H9 (cell line): ENCODE results near the gene WDR73. TPM values are rescaled to one million over a fixed set of nuclear protein-coding genes. Genes with fewer than 3 reads are reported as not detected.
A peak's percentile ranks its signal among the peaks of the same experiment; 100 is the strongest.

Source experiments
- DNase-seq: peaks from one replicate; pipeline ENCODE4 v3.0.0-alpha.2; 2017
- H2AFZ ChIP-seq: one replicate; pipeline ENCODE4 v1.6.1; 2013; ENCODE audit warnings: mild to moderate bottlenecking, low read length, control low read depth, moderate library complexity
- H2AK5ac ChIP-seq: 2 replicates; pipeline ENCODE4 v1.6.1; 2013; ENCODE audit warnings: low read length, control low read depth, mixed read lengths; ENCODE audit not compliant: insufficient read length
- H2BK120ac ChIP-seq: one replicate; pipeline ENCODE4 v1.6.1; 2013; ENCODE audit warnings: low read depth, mild to moderate bottlenecking, low read length, control low read depth, inconsistent platforms; ENCODE audit not compliant: poor library complexity, severe bottlenecking
- H2BK12ac ChIP-seq: 2 replicates; pipeline ENCODE4 v1.6.1; 2013; ENCODE audit warnings: low read length, control low read depth, mixed read lengths, low read depth; ENCODE audit not compliant: insufficient read length
- H2BK15ac ChIP-seq: 2 replicates; pipeline ENCODE4 v1.6.1; 2013; ENCODE audit warnings: low read depth, low read length, control low read depth
- H2BK20ac ChIP-seq: one replicate; pipeline ENCODE4 v1.6.1; 2013; ENCODE audit warnings: low read depth, mild to moderate bottlenecking, low read length, control low read depth, inconsistent platforms; ENCODE audit not compliant: poor library complexity, severe bottlenecking
- H2BK5ac ChIP-seq: 2 replicates; pipeline ENCODE4 v1.6.1; 2013; ENCODE audit warnings: low read length, control low read depth, mixed read lengths; ENCODE audit not compliant: insufficient read length
- H3K14ac ChIP-seq: 2 replicates; pipeline ENCODE4 v1.6.1; 2013; ENCODE audit warnings: low read length, control low read depth; ENCODE audit not compliant: insufficient read depth
- H3K18ac ChIP-seq: 2 replicates; pipeline ENCODE4 v1.6.1; 2013; ENCODE audit warnings: low read depth, mild to moderate bottlenecking, mixed read lengths, low read length, control low read depth; ENCODE audit not compliant: insufficient read length
- H3K23ac ChIP-seq: 2 replicates; pipeline ENCODE4 v1.6.1; 2013; ENCODE audit warnings: low read length, control low read depth, mixed read lengths, low read depth; ENCODE audit not compliant: insufficient read length
- H3K23me2 ChIP-seq: 2 replicates; pipeline ENCODE4 v1.6.1; 2013; ENCODE audit warnings: low read depth, mild to moderate bottlenecking, mixed read lengths, low read length, control low read depth; ENCODE audit not compliant: insufficient read length, poor library complexity, severe bottlenecking
- H3K27ac ChIP-seq: 2 replicates; pipeline ENCODE4 v1.5.1; 2013; ENCODE audit warnings: low read length, control low read depth, mixed read lengths, low read depth; ENCODE audit not compliant: insufficient read length
- H3K27me3 ChIP-seq: 2 replicates; pipeline ENCODE4 v1.6.1; 2013; ENCODE audit warnings: low read length, control low read depth, inconsistent platforms; ENCODE audit not compliant: insufficient read depth
- H3K4ac ChIP-seq: 2 replicates; pipeline ENCODE4 v1.6.1; 2013; ENCODE audit warnings: low read depth, mild to moderate bottlenecking, control low read depth, inconsistent platforms, low read length, moderate library complexity
- H3K4me1 ChIP-seq: 2 replicates; pipeline ENCODE4 v1.6.1; 2013; ENCODE audit warnings: low read length, control low read depth, inconsistent platforms; ENCODE audit not compliant: insufficient read depth
- H3K4me2 ChIP-seq: 2 replicates; pipeline ENCODE4 v1.6.1; 2013; ENCODE audit warnings: low read length, control low read depth, mixed read lengths; ENCODE audit not compliant: insufficient read length, insufficient read depth
- H3K56ac ChIP-seq: 2 replicates; pipeline ENCODE4 v1.6.1; 2013; ENCODE audit warnings: low read depth, mild to moderate bottlenecking, mixed read lengths, low read length, control low read depth; ENCODE audit not compliant: insufficient read length
- H3K79me1 ChIP-seq: 2 replicates; pipeline ENCODE4 v1.6.1; 2013; ENCODE audit warnings: low read depth, mild to moderate bottlenecking, moderate library complexity, low read length, control low read depth, inconsistent platforms; ENCODE audit not compliant: insufficient read depth, poor library complexity, severe bottlenecking
- H3K79me2 ChIP-seq: 2 replicates; pipeline ENCODE4 v1.6.1; 2013; ENCODE audit warnings: low read length, control low read depth, inconsistent platforms; ENCODE audit not compliant: insufficient read depth
- H3K9ac ChIP-seq: 2 replicates; pipeline ENCODE4 v1.6.1; 2013; ENCODE audit warnings: low read length, control low read depth, mixed read lengths; ENCODE audit not compliant: insufficient read length; ENCODE audit errors: extremely low read depth
- H3K9me3 ChIP-seq: one replicate; pipeline ENCODE4 v1.6.1; 2013; ENCODE audit warnings: low read depth, low read length, inconsistent platforms; ENCODE audit not compliant: control insufficient read depth
- H3T11ph ChIP-seq: one replicate; pipeline ENCODE4 v1.6.1; 2013; ENCODE audit warnings: mild to moderate bottlenecking, low read length, control low read depth, inconsistent platforms
- H4K20me1 ChIP-seq: one replicate; pipeline ENCODE4 v1.6.1; 2013; ENCODE audit not compliant: control insufficient read depth, insufficient read length, insufficient read depth
- H4K5ac ChIP-seq: 2 replicates; pipeline ENCODE4 v1.6.1; 2013; ENCODE audit warnings: low read depth, mild to moderate bottlenecking, mixed read lengths, low read length, control low read depth; ENCODE audit not compliant: insufficient read length
- H4K8ac ChIP-seq: replicated peaks from 2 replicates; pipeline ENCODE4 v1.6.1; 2013; ENCODE audit warnings: low read length, control low read depth, mixed read lengths, low read depth; ENCODE audit not compliant: insufficient read length
- H4K91ac ChIP-seq: 2 replicates; pipeline ENCODE4 v1.6.1; 2013; ENCODE audit warnings: low read depth, mild to moderate bottlenecking, moderate library complexity, mixed read lengths, low read length, control low read depth; ENCODE audit not compliant: insufficient read length
- H3K27ac Mint-ChIP-seq, 3 experiments: 2 replicates in 2 of 3; 3 replicates in 1 of 3; pipeline ENCODE4 v1.8.0; 2020 to 2021; ENCODE audit warnings: mixed read lengths in 3 of 3, mild to moderate bottlenecking in 1 of 3, moderate library complexity in 1 of 3
- H3K27me3 Mint-ChIP-seq: 2 replicates; pipeline ENCODE4 v1.8.0; 2021; ENCODE audit warnings: low read depth, mild to moderate bottlenecking, moderate library complexity, mixed read lengths
- H3K36me3 Mint-ChIP-seq, 3 experiments: 2 replicates in 2 of 3; 3 replicates in 1 of 3; pipeline ENCODE4 v1.8.0; 2020 to 2021; ENCODE audit warnings: low read depth in 3 of 3, mixed read lengths in 3 of 3; ENCODE audit not compliant: insufficient read depth in 1 of 3
- H3K4me1 Mint-ChIP-seq, 2 experiments: 2 replicates each; pipeline ENCODE4 v1.8.0; 2020; ENCODE audit warnings: mixed read lengths in 2 of 2
- H3K4me3 Mint-ChIP-seq, 2 experiments: 2 replicates in 1 of 2; 3 replicates in 1 of 2; pipeline ENCODE4 v1.8.0; 2020 to 2021; ENCODE audit warnings: mild to moderate bottlenecking in 2 of 2, mixed read lengths in 2 of 2, moderate library complexity in 1 of 2
- H3K9me3 Mint-ChIP-seq, 2 experiments: 2 replicates in 1 of 2; 3 replicates in 1 of 2; pipeline ENCODE4 v1.8.0; 2020; ENCODE audit warnings: mild to moderate bottlenecking in 2 of 2, mixed read lengths in 2 of 2, moderate library complexity in 1 of 2
- CTCF ChIP-seq: fragments of 200-600 bp; sonication (generic); conservative IDR thresholded peaks from 3 replicates; pipeline ENCODE4 v1.8.0; 2021; ENCODE audit warnings: antibody characterized with exemption, mild to moderate bottlenecking
- WGBS: extraction: QIAGEN DNeasy Blood & Tissue Kit; methylation state at CpG from one replicate; pipeline ENCODE4 v1.1.7; 2013; ENCODE audit warnings: missing lambda C conversion rate, low lambda C conversion rate, mixed read lengths; ENCODE audit not compliant: insufficient read length; ENCODE audit errors: extremely low coverage; 5-methylcytosine and 5-hydroxymethylcytosine counted together
- total RNA-seq: library from RNA; stranded (reverse); gene quantifications from 2 replicates; pipeline ENCODE4 v1.2.1, GENCODE V29; 2021

The WDR73 gene
- total RNA-seq, 1 experiment from 2014 or later, result 41.6 TPM

- H4K8ac ChIP-seq, result no peak overlapping the region
- H4K20me1 ChIP-seq, result peaks cover 3% of the 10 kb centered on the region
- no peak overlapping the region for H3K18ac ChIP-seq
- H3K23ac ChIP-seq, result no peak overlapping the region
- H3K4me2 ChIP-seq, result peak overlapping the region; percentile 75
- H2AFZ ChIP-seq, result no peak overlapping the region
- H3K9me3 ChIP-seq, result no peaks in the 10 kb centered on the region
- no peak overlapping the region for H4K5ac ChIP-seq
- Mint-ChIP-seq H3K27ac (no peak overlapping the region), H3K36me3 (peaks cover 6 to 13% (median 8%) of the 10 kb centered on the region in 3 experiments; a peak in 6 of 7 replicates), H3K4me3 (peak overlapping the region; percentile 76 to 88), H3K27me3 (peaks cover 36% of the 10 kb centered on the region), H3K4me1 (peaks cover 28 to 40% of the 10 kb centered on the region in 2 experiments), H3K9me3 (no peaks in the 10 kb centered on the region)
- no peak overlapping the region for H3K56ac ChIP-seq
- no CpG with 5 or more reads among the region's 105 CpGs for WGBS
- no peak overlapping the region for H2BK120ac ChIP-seq
- no peak overlapping the region for H3T11ph ChIP-seq
- no peaks in the 10 kb centered on the region; the same call in 1 of the 2 replicates for H3K27me3 ChIP-seq
- H3K79me2 ChIP-seq, result no peaks in the 10 kb centered on the region
- peak; percentile 64 for DNase-seq
- H2BK15ac ChIP-seq, result no peak overlapping the region
- peaks cover 15% of the 10 kb centered on the region for H3K4me1 ChIP-seq
- no peak overlapping the region for H3K27ac ChIP-seq
- H3K14ac ChIP-seq, result no peak overlapping the region
- H3K23me2 ChIP-seq, result peaks cover 16% of the 10 kb centered on the region
- H3K9ac ChIP-seq, result no peak overlapping the region
- no peak; the same call in 2 of the 3 replicates for TF ChIP-seq CTCF
- no peak overlapping the region for H4K91ac ChIP-seq
- no peaks in the 10 kb centered on the region for H3K79me1 ChIP-seq
- no peak overlapping the region for H2BK12ac ChIP-seq
- H2BK20ac ChIP-seq, result no peak overlapping the region
- no peak overlapping the region for H2BK5ac ChIP-seq
- no peak overlapping the region for H2AK5ac ChIP-seq
- no peak overlapping the region for H3K4ac ChIP-seq
Observed at GRCh38 chr15:84633311-84634227, 20.5 kb downstream of the WDR73 start.
